SK-N-SH (cell line): Measurements from ENCODE around the gene CCSER1. TPM values are rescaled to one million over a fixed set of nuclear protein-coding genes. Genes with fewer than 3 reads are reported as not detected.

ENCODE experiments used
- CTCF ChIA-PET: fragments of 300-600, 350-600 bp; formaldehyde crosslinking; extraction: SDS; loops from one replicate; lab custom pipeline; 2021; lab: Yijun Ruan, JAX
- POLR2A ChIA-PET: fragments of 350-600 bp; sonication (Branson Sonifier 250); formaldehyde crosslinking; extraction: SDS; loops from one replicate; lab custom pipeline; 2020; ENCODE audit warnings: antibody characterized with exemption, inconsistent platforms; lab: Yijun Ruan, JAX
- DNase-seq: peaks from one replicate; pipeline ENCODE4 v3.0.0; 2012
- H2AFZ ChIP-seq: fragments of 200-600 bp; sonication (generic); 2 replicates; pipeline ENCODE4 v1.8.1; 2016; ENCODE audit warnings: antibody characterized with exemption, mild to moderate bottlenecking, low read depth
- H3F3A ChIP-seq: fragments of 200-600 bp; sonication (generic); replicated peaks from 2 replicates; pipeline ENCODE3; 2016; ENCODE audit warnings: antibody characterized with exemption, mild to moderate bottlenecking; ENCODE audit not compliant: insufficient read depth
- H3K27ac ChIP-seq, 2 experiments: fragments of 200-500 bp in 1 of 2; fragments of 200-600 bp in 1 of 2; sonication (Bioruptor generic) in 1 of 2; sonication (generic), shearing (Covaris generic) in 1 of 2; 2 replicates each; pipeline versions ENCODE4 v1.5.1 to v1.6.1; 2014 to 2016; ENCODE audit warnings: low read depth in 2 of 2, inconsistent platforms in 1 of 2, low read length in 1 of 2, mild to moderate bottlenecking in 1 of 2, mixed read lengths in 1 of 2
- H3K27me3 ChIP-seq: fragments of 200-600 bp; sonication (generic), shearing (Covaris generic); 2 replicates; pipeline ENCODE4 v1.6.1; 2016; ENCODE audit warnings: mixed run types; ENCODE audit not compliant: insufficient read depth
- H3K36me3 ChIP-seq, 2 experiments: fragments of 200-500 bp in 1 of 2; fragments of 200-600 bp in 1 of 2; sonication (Bioruptor generic) in 1 of 2; sonication (generic) in 1 of 2; replicated peaks in 1 of 2; 2 replicates each; pipeline versions ENCODE3 to v1.5.1; 2014 to 2016; ENCODE audit warnings: low read length in 1 of 2, mild to moderate bottlenecking in 1 of 2; ENCODE audit not compliant: insufficient read depth in 2 of 2, control insufficient read depth in 1 of 2
- H3K4me1 ChIP-seq, 2 experiments: fragments of 200-500 bp in 1 of 2; fragments of 200-600 bp in 1 of 2; sonication (Bioruptor generic) in 1 of 2; sonication (generic), shearing (Covaris generic) in 1 of 2; 2 replicates each; pipeline versions ENCODE4 v1.5.1 to v1.6.1; 2014 to 2016; ENCODE audit warnings: low read depth in 1 of 2, low read length in 1 of 2, mixed run types in 1 of 2; ENCODE audit not compliant: insufficient read depth in 2 of 2, control insufficient read depth in 1 of 2
- H3K4me2 ChIP-seq: fragments of 200-600 bp; sonication (generic), shearing (Covaris generic); 2 replicates; pipeline ENCODE4 v1.6.1; 2017; ENCODE audit warnings: mixed run types
- H3K4me3 ChIP-seq, 2 experiments: fragments of 200-500 bp in 1 of 2; fragments of 200-600 bp in 1 of 2; sonication (Bioruptor generic) in 1 of 2; sonication (generic), shearing (Covaris generic) in 1 of 2; 2 replicates each; pipeline versions ENCODE4 v1.5.1 to v1.8.1; 2014 to 2016; ENCODE audit warnings: low read depth in 2 of 2, inconsistent platforms in 1 of 2, low read length in 1 of 2, mild to moderate bottlenecking in 1 of 2, mixed read lengths in 1 of 2, moderate library complexity in 1 of 2
- H3K79me2 ChIP-seq: fragments of 200-600 bp; sonication (generic); 2 replicates; pipeline ENCODE4 v1.8.1; 2017; ENCODE audit warnings: mild to moderate bottlenecking; ENCODE audit not compliant: insufficient read depth
- H3K9ac ChIP-seq: fragments of 200-600 bp; sonication (generic); 2 replicates; pipeline ENCODE4 v1.6.1; 2017; ENCODE audit warnings: mixed run types
- H3K9me2 ChIP-seq: fragments of 200-600 bp; sonication (generic); 2 replicates; pipeline ENCODE4 v1.6.1; 2017; ENCODE audit warnings: mixed run types
- H3K9me3 ChIP-seq: fragments of 200-600 bp; sonication (generic); 2 replicates; pipeline ENCODE4 v1.6.1; 2017; ENCODE audit warnings: mixed run types, mild to moderate bottlenecking, moderate library complexity
- H4K20me1 ChIP-seq: fragments of 200-600 bp; sonication (generic); 2 replicates; pipeline ENCODE4 v1.6.1; 2017; ENCODE audit warnings: mild to moderate bottlenecking, mixed run types; ENCODE audit not compliant: insufficient read depth
- EZH2phosphoT487 ChIP-seq: fragments of 200-600 bp; sonication (generic); IDR thresholded peaks from 2 replicates; pipeline ENCODE4 v1.6.1; 2017; ENCODE audit warnings: low read depth, mixed run types, mild to moderate bottlenecking, antibody characterized with exemption, moderate library complexity, borderline replicate concordance
- GABPA ChIP-seq: IDR thresholded peaks from 2 replicates; pipeline ENCODE4 v1.4.0; 2012; ENCODE audit warnings: low read depth, mild to moderate bottlenecking
- GATA2 ChIP-seq: sonication (generic); formaldehyde crosslinking; IDR thresholded peaks from 2 replicates; pipeline ENCODE4 v1.5.0; 2020; ENCODE audit warnings: mild to moderate bottlenecking, missing genetic modification reagents
- JUND ChIP-seq: IDR thresholded peaks from 2 replicates; pipeline ENCODE4 v1.4.0; 2012
- MXI1 ChIP-seq: IDR thresholded peaks from 2 replicates; pipeline ENCODE4 v1.6.1; 2012; ENCODE audit warnings: mild to moderate bottlenecking, low read depth, low read length, improper control_type of control experiment
- POLR2AphosphoS5 ChIP-seq: IDR thresholded peaks from 2 replicates; pipeline ENCODE4 v1.6.1; 2012; ENCODE audit warnings: low read depth, low read length
- RAD21 ChIP-seq: IDR thresholded peaks from 2 replicates; pipeline ENCODE4 v1.6.1; 2012; ENCODE audit warnings: mild to moderate bottlenecking, low read length
- RCOR1 ChIP-seq: fragments of 150-350 bp; IDR thresholded peaks from 2 replicates; pipeline ENCODE4 v1.6.1; 2017; ENCODE audit warnings: antibody characterized with exemption, low read length
- RXRA ChIP-seq: IDR thresholded peaks from 2 replicates; pipeline ENCODE4 v1.4.0; 2012; ENCODE audit warnings: low read depth, mild to moderate bottlenecking, borderline replicate concordance
- SMC3 ChIP-seq: IDR thresholded peaks from 2 replicates; pipeline ENCODE4 v1.6.1; 2012; ENCODE audit warnings: low read depth, low read length, improper control_type of control experiment
- TAF1 ChIP-seq: IDR thresholded peaks from 2 replicates; pipeline ENCODE4 v1.6.1; 2012; ENCODE audit warnings: low read depth, mild to moderate bottlenecking, low read length, moderate library complexity, borderline replicate concordance
- TCF12 ChIP-seq: IDR thresholded peaks from 2 replicates; pipeline ENCODE4 v1.4.0; 2012
- WGBS: methylation state at CpG from one replicate; pipeline ENCODE4 v1.1.6; 2017; ENCODE audit warnings: low lambda C conversion rate; 5-methylcytosine and 5-hydroxymethylcytosine counted together
- polyA plus RNA-seq, 3 experiments: library from polyadenylated mRNA; depleted of rRNA; stranded (reverse); fragments of >200 nt; gene quantifications; 2 replicates each; pipeline ENCODE4 v1.2.3, GENCODE V29; 2012
- TF ChIP-seq, protein P1 (sequence below): IDR thresholded peaks from 2 replicates; pipeline ENCODE4; 2012
- TF ChIP-seq, protein P2 (sequence below): IDR thresholded peaks from 2 replicates; pipeline ENCODE4 v1.4.0; 2012; ENCODE audit warnings: low read depth, borderline replicate concordance
- TF ChIP-seq, protein P3 (sequence below): IDR thresholded peaks from 2 replicates; pipeline ENCODE4 v1.6.1; 2012; ENCODE audit warnings: mild to moderate bottlenecking, low read depth, low read length, moderate library complexity
- TF ChIP-seq, protein P4 (sequence below): fragments of 150-350 bp; IDR thresholded peaks from 2 replicates; pipeline ENCODE4 v1.6.1; 2017; ENCODE audit warnings: antibody characterized with exemption, low read length, low read depth, borderline replicate concordance
- TF ChIP-seq, protein P5 (sequence below): IDR thresholded peaks from 2 replicates; pipeline ENCODE4 v1.4.0; 2012; ENCODE audit warnings: low read depth

Gene CCSER1
- polyA plus RNA-seq, 1 of the 3 experiments (the other 2 are of a cell fraction), result 0.05 TPM

DNA sequence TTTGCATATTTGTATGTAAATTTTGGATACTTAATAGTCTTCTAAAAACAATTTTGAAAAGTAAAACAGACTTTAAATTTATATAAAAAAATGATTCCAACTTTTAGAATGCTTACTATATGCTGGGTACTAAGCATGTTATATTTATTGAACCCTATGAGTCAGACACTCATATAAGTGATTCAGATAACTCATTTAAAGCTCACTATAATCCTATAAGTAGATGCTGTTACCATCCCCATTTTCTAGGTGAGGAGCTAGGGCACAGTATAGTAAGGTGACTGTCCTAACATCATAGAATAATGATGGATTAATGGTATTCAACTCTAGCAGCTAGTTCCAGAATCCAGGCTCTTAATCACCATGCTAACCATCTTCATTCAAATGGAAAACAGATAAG lies 1299.5 kb downstream of the CCSER1 start:
- H3K36me3 ChIP-seq, result no peaks in the 10 kb centered on the region
- H3K4me3 ChIP-seq, result no peak overlapping the region
- H2AFZ ChIP-seq, result no peak overlapping the region
- H3K79me2 ChIP-seq, result no peaks in the 10 kb centered on the region
- H4K20me1 ChIP-seq, result no peaks in the 10 kb centered on the region
- TF ChIP-seq, protein P1, sequence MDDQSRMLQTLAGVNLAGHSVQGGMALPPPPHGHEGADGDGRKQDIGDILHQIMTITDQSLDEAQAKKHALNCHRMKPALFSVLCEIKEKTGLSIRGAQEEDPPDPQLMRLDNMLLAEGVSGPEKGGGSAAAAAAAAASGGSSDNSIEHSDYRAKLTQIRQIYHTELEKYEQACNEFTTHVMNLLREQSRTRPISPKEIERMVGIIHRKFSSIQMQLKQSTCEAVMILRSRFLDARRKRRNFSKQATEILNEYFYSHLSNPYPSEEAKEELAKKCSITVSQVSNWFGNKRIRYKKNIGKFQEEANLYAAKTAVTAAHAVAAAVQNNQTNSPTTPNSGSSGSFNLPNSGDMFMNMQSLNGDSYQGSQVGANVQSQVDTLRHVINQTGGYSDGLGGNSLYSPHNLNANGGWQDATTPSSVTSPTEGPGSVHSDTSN, result no peak
- TF ChIP-seq RAD21 (no peak), TAF1 (no peak), POLR2AphosphoS5 (no peak), RCOR1 (no peak)
- TF ChIP-seq, protein P2, sequence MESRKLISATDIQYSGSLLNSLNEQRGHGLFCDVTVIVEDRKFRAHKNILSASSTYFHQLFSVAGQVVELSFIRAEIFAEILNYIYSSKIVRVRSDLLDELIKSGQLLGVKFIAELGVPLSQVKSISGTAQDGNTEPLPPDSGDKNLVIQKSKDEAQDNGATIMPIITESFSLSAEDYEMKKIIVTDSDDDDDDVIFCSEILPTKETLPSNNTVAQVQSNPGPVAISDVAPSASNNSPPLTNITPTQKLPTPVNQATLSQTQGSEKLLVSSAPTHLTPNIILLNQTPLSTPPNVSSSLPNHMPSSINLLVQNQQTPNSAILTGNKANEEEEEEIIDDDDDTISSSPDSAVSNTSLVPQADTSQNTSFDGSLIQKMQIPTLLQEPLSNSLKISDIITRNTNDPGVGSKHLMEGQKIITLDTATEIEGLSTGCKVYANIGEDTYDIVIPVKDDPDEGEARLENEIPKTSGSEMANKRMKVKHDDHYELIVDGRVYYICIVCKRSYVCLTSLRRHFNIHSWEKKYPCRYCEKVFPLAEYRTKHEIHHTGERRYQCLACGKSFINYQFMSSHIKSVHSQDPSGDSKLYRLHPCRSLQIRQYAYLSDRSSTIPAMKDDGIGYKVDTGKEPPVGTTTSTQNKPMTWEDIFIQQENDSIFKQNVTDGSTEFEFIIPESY, result no peak
- POLR2A ChIA-PET, result no interaction called here
- no peak overlapping the region for H3K9ac ChIP-seq
- DNase-seq, result no peak
- H3K9me3 ChIP-seq, result no peaks in the 10 kb centered on the region
- H3K9me2 ChIP-seq, result no peaks in the 10 kb centered on the region
- no peak overlapping the region for H3K27ac ChIP-seq
- no peaks in the 10 kb centered on the region for H3K4me1 ChIP-seq
- no peaks in the 10 kb centered on the region for H3K27me3 ChIP-seq
- CTCF ChIA-PET, result no interaction called here
- H3K4me2 ChIP-seq, result no peak overlapping the region
- H3F3A ChIP-seq, result no peaks in the 10 kb centered on the region

DNA sequence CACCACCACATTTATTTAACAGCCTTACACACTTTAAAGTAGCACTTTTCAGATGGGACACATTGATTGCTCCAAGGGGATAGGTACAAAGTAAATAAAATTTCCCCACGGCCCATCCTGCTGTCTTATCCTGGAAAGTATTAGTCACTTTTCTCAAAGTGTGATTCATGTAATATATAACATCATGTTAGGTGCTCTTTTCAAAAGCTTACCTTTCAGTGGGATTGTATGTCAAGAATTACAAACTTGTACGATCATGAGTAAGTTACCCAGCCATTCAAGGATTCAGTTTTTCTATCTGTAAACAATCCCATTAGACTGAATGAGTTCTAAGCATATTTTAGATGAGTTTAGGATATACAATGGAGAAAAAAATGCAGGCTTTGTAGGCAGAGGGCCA lies 1300.0 kb downstream of the CCSER1 start:
- DNase-seq, result no peak
- Histone ChIP-seq H3K9me2 (no peaks in the 10 kb centered on the region), H4K20me1 (no peaks in the 10 kb centered on the region), H3K9ac (no peak overlapping the region), H2AFZ (no peak overlapping the region), H3K9me3 (no peaks in the 10 kb centered on the region), H3K4me1 (no peaks in the 10 kb centered on the region), H3F3A (no peaks in the 10 kb centered on the region), H3K27me3 (no peaks in the 10 kb centered on the region), H3K79me2 (no peaks in the 10 kb centered on the region), H3K4me3 (no peak overlapping the region), H3K27ac (no peak overlapping the region), H3K4me2 (no peak overlapping the region), H3K36me3 (no peaks in the 10 kb centered on the region)
- TF ChIP-seq JUND (no peak), TCF12 (no peak), EZH2phosphoT487 (no peak), SMC3 (no peak), GATA2 (CRISPR knock-in tag) (no peak), MXI1 (no peak), GABPA (no peak), RXRA (no peak)
- TF ChIP-seq, protein P3, sequence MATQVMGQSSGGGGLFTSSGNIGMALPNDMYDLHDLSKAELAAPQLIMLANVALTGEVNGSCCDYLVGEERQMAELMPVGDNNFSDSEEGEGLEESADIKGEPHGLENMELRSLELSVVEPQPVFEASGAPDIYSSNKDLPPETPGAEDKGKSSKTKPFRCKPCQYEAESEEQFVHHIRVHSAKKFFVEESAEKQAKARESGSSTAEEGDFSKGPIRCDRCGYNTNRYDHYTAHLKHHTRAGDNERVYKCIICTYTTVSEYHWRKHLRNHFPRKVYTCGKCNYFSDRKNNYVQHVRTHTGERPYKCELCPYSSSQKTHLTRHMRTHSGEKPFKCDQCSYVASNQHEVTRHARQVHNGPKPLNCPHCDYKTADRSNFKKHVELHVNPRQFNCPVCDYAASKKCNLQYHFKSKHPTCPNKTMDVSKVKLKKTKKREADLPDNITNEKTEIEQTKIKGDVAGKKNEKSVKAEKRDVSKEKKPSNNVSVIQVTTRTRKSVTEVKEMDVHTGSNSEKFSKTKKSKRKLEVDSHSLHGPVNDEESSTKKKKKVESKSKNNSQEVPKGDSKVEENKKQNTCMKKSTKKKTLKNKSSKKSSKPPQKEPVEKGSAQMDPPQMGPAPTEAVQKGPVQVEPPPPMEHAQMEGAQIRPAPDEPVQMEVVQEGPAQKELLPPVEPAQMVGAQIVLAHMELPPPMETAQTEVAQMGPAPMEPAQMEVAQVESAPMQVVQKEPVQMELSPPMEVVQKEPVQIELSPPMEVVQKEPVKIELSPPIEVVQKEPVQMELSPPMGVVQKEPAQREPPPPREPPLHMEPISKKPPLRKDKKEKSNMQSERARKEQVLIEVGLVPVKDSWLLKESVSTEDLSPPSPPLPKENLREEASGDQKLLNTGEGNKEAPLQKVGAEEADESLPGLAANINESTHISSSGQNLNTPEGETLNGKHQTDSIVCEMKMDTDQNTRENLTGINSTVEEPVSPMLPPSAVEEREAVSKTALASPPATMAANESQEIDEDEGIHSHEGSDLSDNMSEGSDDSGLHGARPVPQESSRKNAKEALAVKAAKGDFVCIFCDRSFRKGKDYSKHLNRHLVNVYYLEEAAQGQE, result no peak
- TF ChIP-seq, protein P1, result no peak
- TF ChIP-seq, protein P4, sequence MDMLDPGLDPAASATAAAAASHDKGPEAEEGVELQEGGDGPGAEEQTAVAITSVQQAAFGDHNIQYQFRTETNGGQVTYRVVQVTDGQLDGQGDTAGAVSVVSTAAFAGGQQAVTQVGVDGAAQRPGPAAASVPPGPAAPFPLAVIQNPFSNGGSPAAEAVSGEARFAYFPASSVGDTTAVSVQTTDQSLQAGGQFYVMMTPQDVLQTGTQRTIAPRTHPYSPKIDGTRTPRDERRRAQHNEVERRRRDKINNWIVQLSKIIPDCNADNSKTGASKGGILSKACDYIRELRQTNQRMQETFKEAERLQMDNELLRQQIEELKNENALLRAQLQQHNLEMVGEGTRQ, result no peak
- TF ChIP-seq, protein P5, sequence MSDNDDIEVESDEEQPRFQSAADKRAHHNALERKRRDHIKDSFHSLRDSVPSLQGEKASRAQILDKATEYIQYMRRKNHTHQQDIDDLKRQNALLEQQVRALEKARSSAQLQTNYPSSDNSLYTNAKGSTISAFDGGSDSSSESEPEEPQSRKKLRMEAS, result no peak
- POLR2A ChIA-PET, result no interaction called here
- WGBS, result 41% methylated on average over 2 of the region's 2 CpGs
- CTCF ChIA-PET, result no interaction called here
